Measurements from ENCODE around the gene ATP5F1E.

ATP5F1E gene

DNA sequence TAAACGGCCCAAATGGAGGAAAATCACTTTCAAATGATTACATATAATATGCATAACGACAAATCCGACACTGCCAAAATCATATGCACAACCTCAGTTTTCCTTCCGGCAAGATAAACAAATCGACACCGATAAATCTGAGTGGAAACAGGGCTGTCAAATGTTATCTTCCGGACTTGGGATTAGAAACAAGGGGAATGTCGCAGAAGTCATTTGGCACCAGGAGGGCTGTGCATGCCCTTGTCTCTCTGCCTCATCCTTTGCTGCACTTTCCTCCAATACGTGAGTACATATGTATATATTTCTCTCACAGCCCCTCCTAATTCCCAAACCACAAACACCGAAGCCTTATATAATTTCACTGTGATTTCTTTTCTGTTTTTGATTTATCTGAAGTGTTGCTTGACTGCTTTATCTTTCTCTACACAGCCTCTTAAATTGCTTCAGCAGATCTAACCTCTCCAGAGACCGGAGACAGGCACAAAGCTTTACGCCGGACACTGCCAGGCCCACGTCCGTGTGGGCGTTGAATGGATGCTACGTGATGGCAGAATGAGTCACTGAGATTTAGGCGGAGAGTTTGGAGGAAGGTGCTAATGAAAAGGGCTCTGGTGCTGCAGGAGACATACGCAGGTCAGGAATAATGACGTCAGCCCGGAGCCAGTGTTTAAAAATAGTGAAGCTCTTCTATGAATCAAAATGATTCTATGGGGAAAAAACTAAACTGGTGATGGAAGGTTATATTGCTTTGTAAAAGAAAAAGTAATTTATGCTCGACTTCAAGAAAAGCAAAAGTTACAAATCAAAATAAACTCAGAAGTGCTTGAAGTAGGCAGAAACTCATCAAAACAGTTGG is 31.5 kb upstream of the ATP5F1E start:
- Histone ChIP-seq H3K4me2 (ENCODE audit: low read length) (peak overlapping the region; percentile 31), H3K4me1 (ENCODE audit: control insufficient read depth, insufficient read depth, low read length) (peaks cover 7% of the 10 kb centered on the region), H3K27me3 (ENCODE audit: control insufficient read depth, insufficient read depth, low read length) (peaks cover 36% of the 10 kb centered on the region), H3K4me3 (ENCODE audit: low read length) (no peak overlapping the region), H3K9me3 (replicated peaks; ENCODE audit: low read length) (no peaks in the 10 kb centered on the region), H3K9ac (ENCODE audit: low read depth, low read length) (no peak overlapping the region), H3K36me3 (ENCODE audit: insufficient read depth, low read length) (no peaks in the 10 kb centered on the region)

DNA sequence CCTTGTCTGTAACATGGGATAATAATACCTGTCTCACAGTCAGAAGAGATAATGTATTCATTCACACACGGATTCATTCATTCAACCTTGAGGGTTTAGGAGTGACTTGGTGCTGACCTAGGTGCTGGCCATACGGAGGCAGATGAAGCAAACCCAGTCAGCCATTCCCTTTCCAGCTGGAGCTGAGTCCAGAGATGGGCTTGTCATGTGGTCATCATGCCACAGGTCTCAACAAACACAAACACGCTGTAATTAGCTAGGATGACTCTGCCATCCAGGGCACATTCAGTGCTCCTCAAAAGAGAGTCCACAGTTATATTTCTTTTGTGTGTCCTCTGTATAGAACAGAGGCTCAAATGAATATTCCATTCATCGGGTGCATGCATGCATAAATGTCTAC is 29.9 kb upstream of the ATP5F1E start:
- no peaks in the 10 kb centered on the region for H3K36me3 ChIP-seq (ENCODE audit: insufficient read depth, low read length)
- peaks cover 7% of the 10 kb centered on the region for H3K4me1 ChIP-seq (ENCODE audit: control insufficient read depth, insufficient read depth, low read length)
- H3K9me3 ChIP-seq (replicated peaks; ENCODE audit: low read length): no peaks in the 10 kb centered on the region
- H3K4me2 ChIP-seq (ENCODE audit: low read length): no peak overlapping the region
- no peak overlapping the region for H3K9ac ChIP-seq (ENCODE audit: low read depth, low read length)
- H3K4me3 ChIP-seq (ENCODE audit: low read length): no peak overlapping the region
- peaks cover 26% of the 10 kb centered on the region for H3K27me3 ChIP-seq (ENCODE audit: control insufficient read depth, insufficient read depth, low read length)

DNA sequence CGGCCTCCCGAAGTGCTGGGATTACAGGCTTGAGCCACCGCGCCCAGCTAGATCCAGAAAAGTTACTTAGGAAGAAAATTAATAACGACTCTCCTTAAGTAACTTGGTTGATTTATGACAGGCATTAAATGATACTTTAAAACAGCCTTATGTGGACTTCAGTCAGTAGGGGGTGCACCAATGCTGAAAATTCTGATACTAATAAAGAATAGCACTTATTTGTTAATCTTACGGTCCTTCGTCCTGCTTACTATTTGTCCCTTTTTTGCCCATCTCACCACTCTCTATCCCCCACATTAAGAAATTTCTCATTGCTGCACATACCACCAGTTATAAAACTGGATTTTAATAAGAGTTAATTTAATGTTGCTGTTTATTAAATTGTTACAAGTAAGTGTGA is 23.2 kb upstream of the ATP5F1E start:
- H3K9ac ChIP-seq (ENCODE audit: low read depth, low read length): no peak overlapping the region
- H3K4me3 ChIP-seq (ENCODE audit: low read length): no peak overlapping the region
- no peaks in the 10 kb centered on the region for H3K9me3 ChIP-seq (replicated peaks; ENCODE audit: low read length)
- peaks cover 51% of the 10 kb centered on the region for H3K27me3 ChIP-seq (ENCODE audit: control insufficient read depth, insufficient read depth, low read length)
- H3K4me2 ChIP-seq (ENCODE audit: low read length): no peak overlapping the region
- no peaks in the 10 kb centered on the region for H3K4me1 ChIP-seq (ENCODE audit: control insufficient read depth, insufficient read depth, low read length)
- H3K36me3 ChIP-seq (ENCODE audit: insufficient read depth, low read length): no peaks in the 10 kb centered on the region

DNA sequence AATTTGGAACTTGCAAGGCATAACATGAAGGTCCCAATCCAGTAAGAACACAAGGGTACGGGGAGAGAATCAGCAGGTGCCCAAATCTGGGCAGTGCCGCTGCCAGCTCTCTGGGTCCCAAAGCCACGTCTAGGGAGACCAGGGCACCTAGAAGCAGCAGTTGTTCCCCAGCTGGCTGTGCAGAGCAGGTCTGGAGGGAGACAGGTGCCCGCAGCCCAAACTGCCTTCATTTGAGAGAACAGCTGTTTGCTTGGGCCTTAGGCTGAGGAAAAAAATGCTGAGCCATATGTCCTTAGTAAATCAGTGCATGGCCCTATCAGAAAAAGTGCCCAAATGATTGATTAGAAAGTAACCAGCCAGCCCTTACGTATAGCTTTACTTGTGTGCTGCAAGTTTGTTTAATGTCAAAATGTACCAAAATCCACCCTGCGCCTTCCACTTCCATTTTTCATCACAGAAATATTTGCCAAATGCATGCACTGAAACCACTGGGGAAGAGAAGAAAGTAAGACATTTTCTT is 19.6 kb upstream of the ATP5F1E start:
- H3K9me3 ChIP-seq (replicated peaks; ENCODE audit: low read length): no peaks in the 10 kb centered on the region
- no peaks in the 10 kb centered on the region for H3K36me3 ChIP-seq (ENCODE audit: insufficient read depth, low read length)
- H3K4me1 ChIP-seq (ENCODE audit: control insufficient read depth, insufficient read depth, low read length): peaks cover 2% of the 10 kb centered on the region
- H3K27me3 ChIP-seq (ENCODE audit: control insufficient read depth, insufficient read depth, low read length): peaks cover 67% of the 10 kb centered on the region
- no peak overlapping the region for H3K4me2 ChIP-seq (ENCODE audit: low read length)
- no peak overlapping the region for H3K4me3 ChIP-seq (ENCODE audit: low read length)
- H3K9ac ChIP-seq (ENCODE audit: low read depth, low read length): no peak overlapping the region

DNA sequence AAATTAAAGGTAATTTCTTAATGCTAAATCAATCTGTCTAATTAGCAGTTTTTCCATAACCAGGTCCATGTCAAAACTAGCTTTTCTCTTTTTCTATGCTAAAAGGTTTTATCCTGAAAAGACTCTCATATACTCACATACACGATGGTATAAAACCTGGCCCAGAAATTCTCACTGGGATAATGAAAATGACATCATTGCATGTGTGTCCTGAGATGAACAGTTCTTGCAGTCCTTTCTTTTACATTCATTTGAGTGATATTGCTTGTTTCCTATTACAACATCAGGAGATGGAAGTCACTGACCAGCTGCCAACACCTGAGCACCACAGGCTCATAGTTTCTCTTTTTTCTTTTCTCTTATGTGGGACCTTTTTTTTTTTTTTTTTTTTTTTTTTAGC is 18.3 kb upstream of the ATP5F1E start:
- Histone ChIP-seq H3K27me3 (ENCODE audit: control insufficient read depth, insufficient read depth, low read length) (peaks cover 56% of the 10 kb centered on the region), H3K9ac (ENCODE audit: low read depth, low read length) (no peak overlapping the region), H3K36me3 (ENCODE audit: insufficient read depth, low read length) (no peaks in the 10 kb centered on the region), H3K4me2 (ENCODE audit: low read length) (no peak overlapping the region), H3K9me3 (replicated peaks; ENCODE audit: low read length) (no peaks in the 10 kb centered on the region), H3K4me1 (ENCODE audit: control insufficient read depth, insufficient read depth, low read length) (peaks cover 2% of the 10 kb centered on the region), H3K4me3 (ENCODE audit: low read length) (no peak overlapping the region)

DNA sequence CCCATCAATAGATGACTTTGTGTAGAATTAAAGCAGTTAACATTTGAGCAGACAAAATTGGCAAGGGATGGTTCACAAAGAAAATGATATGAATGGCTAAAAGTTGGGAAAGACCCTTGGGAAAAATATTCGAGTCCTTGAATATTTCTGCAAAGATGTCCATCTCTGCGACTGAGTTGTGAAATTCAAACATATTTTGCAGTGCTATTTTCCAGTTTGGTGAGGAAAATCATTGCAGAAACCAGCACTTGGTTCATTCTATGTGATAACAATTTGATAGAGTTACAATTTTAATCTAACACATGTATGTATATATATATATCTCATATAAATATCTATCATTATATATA is 16.5 kb upstream of the ATP5F1E start:
- H3K4me3 ChIP-seq (ENCODE audit: low read length): no peak overlapping the region
- H3K36me3 ChIP-seq (ENCODE audit: insufficient read depth, low read length): no peaks in the 10 kb centered on the region
- H3K9me3 ChIP-seq (replicated peaks; ENCODE audit: low read length): no peaks in the 10 kb centered on the region
- H3K4me1 ChIP-seq (ENCODE audit: control insufficient read depth, insufficient read depth, low read length): peaks cover 2% of the 10 kb centered on the region
- H3K27me3 ChIP-seq (ENCODE audit: control insufficient read depth, insufficient read depth, low read length): peaks cover 47% of the 10 kb centered on the region
- peak overlapping the region; percentile 43 for H3K4me2 ChIP-seq (ENCODE audit: low read length)
- no peak overlapping the region for H3K9ac ChIP-seq (ENCODE audit: low read depth, low read length)

DNA sequence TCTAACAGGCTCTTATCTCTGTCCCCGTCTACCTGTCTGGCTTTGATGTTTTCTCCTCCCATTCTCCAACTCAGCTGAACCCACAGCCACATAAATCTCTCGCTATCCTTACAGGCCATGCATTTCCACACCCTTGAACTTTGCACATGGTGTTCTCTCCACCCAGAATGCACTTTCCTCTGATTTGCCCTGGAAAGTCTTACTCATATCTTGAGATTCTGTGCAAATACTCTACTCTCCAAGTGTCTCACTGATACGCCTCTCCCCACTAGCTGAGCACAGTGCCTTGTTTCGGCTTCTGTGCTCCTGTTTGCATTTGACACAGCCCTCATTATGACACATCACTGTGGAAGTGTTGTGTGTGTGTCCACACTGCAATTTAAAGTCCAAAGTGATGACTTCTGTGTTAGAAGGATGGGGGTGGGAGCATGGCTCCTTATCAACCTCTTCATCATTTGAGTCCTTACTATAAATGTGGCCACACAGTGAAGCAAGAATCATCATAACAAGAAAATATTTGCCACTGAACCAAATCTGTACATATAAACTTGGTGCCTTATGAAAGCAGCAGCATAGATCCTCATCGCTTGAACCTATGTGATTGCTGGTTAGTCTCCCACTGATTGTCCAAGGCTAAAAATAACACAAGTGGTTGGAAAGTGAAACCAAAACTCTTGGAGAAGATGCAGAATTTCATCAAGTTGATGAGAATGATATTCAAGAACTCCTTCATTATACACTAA is 16.0 kb upstream of the ATP5F1E start:
- no peak overlapping the region for H3K4me3 ChIP-seq (ENCODE audit: low read length)
- peaks cover 42% of the 10 kb centered on the region for H3K27me3 ChIP-seq (ENCODE audit: control insufficient read depth, insufficient read depth, low read length)
- H3K36me3 ChIP-seq (ENCODE audit: insufficient read depth, low read length): no peaks in the 10 kb centered on the region
- peak overlapping the region; percentile 43 for H3K4me2 ChIP-seq (ENCODE audit: low read length)
- H3K4me1 ChIP-seq (ENCODE audit: control insufficient read depth, insufficient read depth, low read length): peaks cover 8% of the 10 kb centered on the region
- no peak overlapping the region for H3K9ac ChIP-seq (ENCODE audit: low read depth, low read length)
- H3K9me3 ChIP-seq (replicated peaks; ENCODE audit: low read length): no peaks in the 10 kb centered on the region

DNA sequence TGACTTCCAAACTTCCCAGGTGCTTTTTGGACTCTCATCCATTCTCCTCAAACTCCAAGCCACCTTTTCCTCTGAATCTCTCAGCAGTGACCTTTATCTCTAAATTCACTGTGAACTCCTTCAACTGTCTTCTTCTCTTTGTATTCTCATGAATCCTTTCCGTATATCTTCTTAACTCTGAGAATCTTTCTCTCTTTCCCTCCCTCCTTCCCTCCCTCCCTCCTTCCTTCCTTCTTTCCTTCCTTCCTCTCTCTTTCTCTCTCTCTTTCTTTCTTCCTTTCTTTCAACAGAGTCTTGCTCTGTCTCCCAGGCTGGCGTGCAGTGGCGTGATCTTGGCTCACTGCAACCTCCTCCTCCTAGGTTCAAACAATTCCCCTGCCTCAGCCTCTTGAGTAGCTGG is 14.7 kb upstream of the ATP5F1E start:
- H3K4me3 ChIP-seq (ENCODE audit: low read length): no peak overlapping the region
- H3K9me3 ChIP-seq (replicated peaks; ENCODE audit: low read length): no peaks in the 10 kb centered on the region
- peaks cover 30% of the 10 kb centered on the region for H3K27me3 ChIP-seq (ENCODE audit: control insufficient read depth, insufficient read depth, low read length)
- no peaks in the 10 kb centered on the region for H3K36me3 ChIP-seq (ENCODE audit: insufficient read depth, low read length)
- no peak overlapping the region for H3K4me2 ChIP-seq (ENCODE audit: low read length)
- H3K9ac ChIP-seq (ENCODE audit: low read depth, low read length): no peak overlapping the region
- peaks cover 12% of the 10 kb centered on the region for H3K4me1 ChIP-seq (ENCODE audit: control insufficient read depth, insufficient read depth, low read length)

DNA sequence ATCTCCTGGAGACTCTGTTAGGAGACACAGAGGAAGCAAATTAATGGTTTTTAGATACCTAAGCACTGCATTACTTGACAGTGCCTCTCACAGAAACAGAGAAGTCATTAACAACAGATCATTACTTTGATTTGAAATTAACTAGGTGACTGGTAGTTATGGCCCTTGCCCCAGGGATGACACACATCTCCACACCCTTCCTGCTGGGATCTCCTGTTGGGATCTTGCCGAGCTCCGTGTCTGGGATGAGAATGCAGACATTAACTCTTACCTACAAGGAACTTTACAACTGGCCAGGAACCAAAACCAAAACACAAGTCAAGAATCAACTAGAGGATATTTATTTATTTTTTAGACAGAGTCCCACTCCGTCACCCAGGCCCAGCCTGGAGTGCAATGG is 12.7 kb upstream of the ATP5F1E start:
- H3K9ac ChIP-seq (ENCODE audit: low read depth, low read length): no peak overlapping the region
- peaks cover 13% of the 10 kb centered on the region for H3K27me3 ChIP-seq (ENCODE audit: control insufficient read depth, insufficient read depth, low read length)
- H3K4me1 ChIP-seq (ENCODE audit: control insufficient read depth, insufficient read depth, low read length): peaks cover 31% of the 10 kb centered on the region
- H3K9me3 ChIP-seq (replicated peaks; ENCODE audit: low read length): no peaks in the 10 kb centered on the region
- H3K4me2 ChIP-seq (ENCODE audit: low read length): no peak overlapping the region
- H3K36me3 ChIP-seq (ENCODE audit: insufficient read depth, low read length): peaks cover 5% of the 10 kb centered on the region
- no peak overlapping the region for H3K4me3 ChIP-seq (ENCODE audit: low read length)

DNA sequence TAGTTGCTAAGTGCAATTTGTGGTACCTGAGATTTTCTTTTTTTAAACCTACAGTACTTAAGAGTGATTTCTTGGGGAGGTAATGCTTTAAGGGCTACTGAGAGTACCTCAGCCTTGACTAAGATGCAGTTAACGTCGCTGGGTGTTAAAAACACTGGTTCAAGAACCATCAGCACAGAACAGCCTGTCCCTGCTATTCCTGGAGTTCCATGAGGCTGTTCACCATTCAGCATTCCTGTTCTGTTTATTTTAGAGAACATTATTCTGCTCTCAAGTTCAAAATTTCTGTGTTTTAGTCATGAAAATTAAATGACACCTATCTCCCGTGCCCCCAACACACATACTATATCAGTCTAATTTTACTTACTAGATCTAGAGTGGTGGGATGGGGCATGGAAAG is 12.2 kb upstream of the ATP5F1E start:
- Histone ChIP-seq H3K4me2 (ENCODE audit: low read length) (no peak overlapping the region), H3K27me3 (ENCODE audit: control insufficient read depth, insufficient read depth, low read length) (peaks cover 10% of the 10 kb centered on the region), H3K36me3 (ENCODE audit: insufficient read depth, low read length) (peaks cover 5% of the 10 kb centered on the region), H3K4me1 (ENCODE audit: control insufficient read depth, insufficient read depth, low read length) (peaks cover 32% of the 10 kb centered on the region), H3K9me3 (replicated peaks; ENCODE audit: low read length) (no peaks in the 10 kb centered on the region), H3K9ac (ENCODE audit: low read depth, low read length) (no peak overlapping the region), H3K4me3 (ENCODE audit: low read length) (no peak overlapping the region)

DNA sequence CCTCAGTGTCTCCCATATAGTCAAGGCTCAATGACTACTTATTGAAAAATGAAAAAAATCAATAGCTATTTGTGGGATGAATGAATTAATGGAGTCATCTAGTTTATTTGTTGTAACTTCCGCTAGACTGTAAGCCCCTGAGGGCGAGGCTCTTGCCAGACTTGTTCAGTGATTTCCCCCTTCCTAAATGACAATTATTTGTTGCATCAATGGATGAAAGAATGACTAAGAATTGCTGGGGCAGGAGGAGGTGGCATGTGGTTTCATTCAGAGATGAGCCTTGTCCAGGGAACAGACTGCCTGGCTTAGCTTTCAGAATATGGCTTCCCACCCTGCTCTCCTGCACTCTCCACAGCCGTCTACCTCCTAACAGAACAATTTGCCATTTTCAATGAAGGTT is 11.6 kb upstream of the ATP5F1E start:
- Histone ChIP-seq H3K27me3 (ENCODE audit: control insufficient read depth, insufficient read depth, low read length) (peaks cover 10% of the 10 kb centered on the region), H3K36me3 (ENCODE audit: insufficient read depth, low read length) (peaks cover 5% of the 10 kb centered on the region), H3K4me1 (ENCODE audit: control insufficient read depth, insufficient read depth, low read length) (peaks cover 32% of the 10 kb centered on the region), H3K4me2 (ENCODE audit: low read length) (peak overlapping the region; percentile 85), H3K9me3 (replicated peaks; ENCODE audit: low read length) (no peaks in the 10 kb centered on the region), H3K4me3 (ENCODE audit: low read length) (no peak overlapping the region), H3K9ac (ENCODE audit: low read depth, low read length) (no peak overlapping the region)
